GM18498 (cell line): ENCODE results near the gene EMX1.

ENCODE experiments used
- ATAC-seq: cut with Tn5 transposase; IDR thresholded peaks from one replicate; pipeline ENCODE4 v1.9.1; 2021; ENCODE audit warnings: mild to moderate bottlenecking, moderate library complexity; ENCODE audit not compliant: unreplicated experiment

EMX1 gene

DNA sequence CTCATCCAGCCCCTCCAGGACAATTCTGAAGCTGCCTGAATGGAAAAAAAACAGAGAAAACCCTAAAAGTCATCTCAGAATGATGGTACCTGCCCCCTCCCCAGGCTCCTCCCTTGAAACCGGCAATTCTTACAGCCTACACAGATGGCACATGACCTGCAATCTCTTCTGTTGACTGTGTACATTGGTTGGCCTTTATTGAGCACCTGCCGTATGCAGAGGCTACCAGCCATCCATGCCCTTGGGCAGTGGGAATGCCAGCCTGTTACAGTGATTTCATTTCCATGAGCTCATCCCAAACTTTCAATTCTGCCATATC, 57.1 kb downstream of the EMX1 start:
- no peak for ATAC-seq

DNA sequence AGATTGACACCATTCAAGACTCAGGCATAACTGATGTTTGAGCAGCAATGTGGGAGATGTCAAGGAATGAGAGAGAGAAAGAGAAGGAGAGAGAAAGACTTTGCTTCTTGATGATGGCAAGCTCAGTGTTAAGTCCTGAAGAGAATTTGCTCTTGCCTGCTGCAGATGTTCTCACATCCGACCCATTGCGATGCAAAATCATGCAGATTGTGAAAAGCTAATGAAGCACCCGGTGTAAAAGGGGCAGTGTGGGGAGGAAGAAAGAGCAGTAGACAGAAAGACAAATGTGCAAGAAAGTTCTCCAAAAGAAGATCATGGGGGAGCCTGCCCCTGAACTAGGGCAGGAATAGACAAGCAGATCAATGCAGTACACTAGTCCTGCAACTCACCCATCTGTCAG, 57.7 kb downstream of the EMX1 start:
- ATAC-seq = no peak

DNA sequence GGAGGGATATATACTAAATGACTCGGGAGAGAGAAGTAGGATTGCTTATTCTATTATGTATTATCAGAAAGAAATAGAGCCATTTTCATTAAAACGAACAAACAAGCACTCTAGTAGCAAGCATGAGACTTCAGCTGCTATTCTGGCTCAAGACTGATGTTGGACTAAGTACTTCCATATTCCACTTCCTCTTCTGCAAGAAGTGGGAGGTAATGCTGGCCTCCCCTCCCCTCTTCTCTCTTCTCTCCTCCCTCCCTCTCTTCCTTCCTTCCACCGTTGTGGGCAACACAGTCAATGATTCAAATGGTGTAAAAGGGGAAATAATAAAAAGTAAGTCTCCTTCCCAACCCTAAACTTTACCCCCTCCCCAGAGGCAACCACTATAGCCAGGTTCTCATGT, 62.6 kb downstream of the EMX1 start:
- no peak for ATAC-seq

DNA sequence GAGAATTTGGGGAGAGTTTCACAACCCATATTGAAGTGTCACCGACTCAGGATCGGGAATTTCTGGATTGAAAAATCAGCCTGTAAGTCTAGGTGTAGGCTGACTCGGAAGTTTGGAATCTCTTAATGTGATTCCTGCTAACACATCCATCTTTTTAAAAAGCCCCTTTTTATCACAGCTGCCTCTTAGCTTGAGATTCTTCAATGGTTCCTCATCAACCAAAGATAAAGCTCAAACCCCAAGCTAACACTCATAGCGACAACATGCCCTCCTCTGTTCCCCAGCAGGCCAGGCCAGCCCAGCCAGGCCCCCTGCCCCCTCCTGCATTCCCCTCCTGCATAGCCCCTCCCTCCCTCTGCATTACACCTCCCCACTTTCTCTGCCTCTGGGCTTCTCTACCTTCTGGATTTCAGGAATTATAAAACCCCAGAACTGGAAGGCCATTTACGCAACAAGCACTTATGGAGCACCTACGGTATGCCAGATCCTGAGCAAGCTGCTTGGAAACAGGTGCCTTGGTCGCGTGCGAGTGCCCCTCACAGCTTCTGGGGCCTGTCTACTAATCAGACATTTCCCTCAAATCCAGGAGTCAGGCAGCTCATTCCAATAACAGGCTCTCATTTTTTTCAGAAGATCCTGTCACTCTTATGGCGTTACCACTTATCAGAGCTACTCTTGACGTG, 63.4 kb downstream of the EMX1 start:
- no peak for ATAC-seq

DNA sequence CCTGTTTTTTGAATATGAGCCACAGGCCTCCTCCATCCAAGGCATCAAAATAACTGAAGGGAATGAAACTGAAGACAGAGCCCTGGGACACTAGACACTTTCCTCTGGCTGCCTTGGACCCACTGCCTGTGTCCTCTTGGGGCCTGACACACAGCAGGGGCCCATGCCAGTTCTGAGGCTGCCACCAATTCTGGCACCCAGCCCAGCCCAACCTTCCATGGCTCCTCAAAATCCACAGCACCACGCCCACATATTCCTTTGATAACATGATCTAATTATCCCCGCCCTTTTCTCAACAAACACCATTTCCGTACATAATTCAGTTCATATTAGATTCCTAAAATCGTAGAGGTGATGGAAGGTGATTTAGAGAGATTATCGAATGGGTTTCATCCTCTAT, 64.2 kb downstream of the EMX1 start:
- no peak for ATAC-seq

DNA sequence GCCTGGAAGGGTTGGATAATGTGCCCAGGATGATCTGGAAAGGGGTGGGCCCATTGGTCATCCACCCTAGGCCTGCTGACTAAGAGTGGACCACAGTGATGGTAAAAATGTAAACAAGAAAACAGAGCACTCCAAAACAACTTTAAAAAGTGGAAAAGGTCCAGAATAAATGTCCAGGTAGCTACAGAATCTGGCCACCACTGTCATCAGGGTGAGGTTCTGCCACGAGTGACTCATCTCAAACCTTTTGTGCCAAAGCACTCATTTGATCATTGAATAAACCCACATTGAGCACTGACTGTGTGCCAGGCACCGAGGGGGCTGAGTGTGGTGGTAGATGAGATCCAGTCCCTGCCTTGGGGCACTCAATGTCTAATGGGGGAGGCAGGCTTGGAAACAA, 64.9 kb downstream of the EMX1 start:
- ATAC-seq = no peak

DNA sequence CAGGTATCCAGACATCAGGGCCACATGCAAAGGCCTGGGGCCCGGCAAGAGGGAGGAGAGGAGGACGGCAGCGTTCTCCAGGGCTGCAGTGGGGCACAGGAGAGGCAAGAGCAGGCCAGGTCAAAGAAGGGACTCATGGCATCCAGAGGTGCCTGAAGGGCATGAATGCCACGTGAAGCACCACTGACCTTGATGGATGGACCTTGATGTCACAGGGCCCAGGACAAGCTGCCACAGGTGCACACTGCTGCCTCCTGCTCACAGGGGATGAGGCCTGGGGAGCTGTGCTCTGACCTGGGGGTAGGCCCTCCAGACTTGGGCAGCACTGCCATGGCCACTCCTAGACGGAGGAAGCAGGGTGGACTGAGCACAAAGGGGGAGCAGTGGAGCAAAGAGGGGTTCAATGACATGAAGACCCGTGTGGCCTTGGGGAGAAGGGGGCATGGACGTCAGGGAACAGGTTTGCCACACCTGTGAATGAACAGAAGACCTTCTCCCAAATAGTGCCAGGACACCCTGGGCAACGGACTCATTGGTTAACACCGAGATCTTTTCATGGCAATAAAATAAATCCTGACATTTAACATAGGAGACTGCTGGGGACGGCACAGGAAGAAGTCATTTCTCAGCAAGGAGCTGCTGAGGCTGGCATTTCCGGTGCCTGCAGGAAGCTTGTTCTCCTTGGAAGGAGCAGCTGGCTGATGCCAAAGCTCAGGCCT, 65.6 kb downstream of the EMX1 start:
- ATAC-seq = no peak

DNA sequence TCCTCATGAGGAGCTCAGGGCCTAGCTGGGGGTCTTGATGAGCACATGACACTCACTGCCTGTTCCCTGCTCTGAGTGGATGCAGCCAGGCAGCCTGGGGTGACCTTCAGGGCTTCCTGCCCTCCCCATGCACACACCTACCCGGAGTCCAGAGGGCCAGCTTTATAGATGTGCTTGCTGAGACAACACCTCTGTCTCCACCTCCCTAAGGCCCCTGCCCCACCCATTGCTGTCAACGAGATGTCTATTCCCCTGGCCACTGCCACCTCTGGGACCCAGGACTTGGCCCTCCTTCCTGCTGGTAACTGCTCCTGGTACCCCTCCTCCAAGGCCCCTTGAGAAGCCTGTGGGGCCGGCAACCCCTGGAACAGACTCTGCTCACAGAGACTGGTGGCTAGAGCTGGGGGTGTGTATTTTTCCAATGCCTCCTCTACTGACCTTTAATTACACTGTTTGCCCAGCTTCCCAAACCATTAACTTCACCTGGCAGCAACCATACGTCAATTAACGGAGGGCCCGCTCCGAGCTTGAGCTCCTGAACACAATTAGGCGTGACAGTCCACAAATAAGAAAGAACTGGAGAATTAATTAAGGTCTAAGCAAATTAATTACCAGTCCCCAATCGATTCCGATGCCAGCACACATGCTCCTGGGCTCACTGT, 66.3 kb downstream of the EMX1 start:
- no peak for ATAC-seq

DNA sequence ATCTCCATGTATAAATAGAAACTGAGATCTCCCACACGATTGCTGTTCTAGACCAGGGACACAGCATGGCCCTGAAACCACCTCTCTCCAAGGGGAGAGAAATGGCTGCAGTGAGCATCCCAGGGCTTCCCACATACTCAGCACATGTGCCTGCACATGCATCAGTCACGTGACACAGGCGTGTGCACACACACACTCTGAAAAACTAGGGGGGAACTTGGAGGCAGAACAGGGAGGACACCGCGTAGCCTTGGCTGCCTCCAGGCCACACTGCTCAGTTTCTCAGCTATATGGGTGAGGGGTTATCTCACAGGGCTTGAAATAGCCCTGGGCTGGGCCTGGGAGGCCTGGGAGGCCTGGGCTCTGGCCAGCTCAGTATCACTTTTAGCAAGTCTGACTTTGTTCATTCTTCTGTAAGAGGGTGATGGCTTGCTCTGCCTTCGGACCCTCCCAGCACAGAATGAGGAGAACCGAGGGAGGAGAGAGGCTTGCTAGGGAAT, 66.9 kb downstream of the EMX1 start:
- no peak for ATAC-seq
